Natural killer cell (primary cell): ENCODE data around the gene B3GALNT2. TPM values are rescaled to one million over a fixed set of nuclear protein-coding genes. Genes with fewer than 3 reads are reported as not detected.
"Not testable (repeated sequence)": the region's sequence is repeated elsewhere in the genome, so short reads cannot be mapped to it uniquely, and the experiment has no call there.

Experiments
- ATAC-seq, 3 donors: fragments of 150-1000 bp in 2 of 3; fragments of 200-7000 bp in 1 of 3; cut with Tn5 transposase; 1 replicate in 1 of 3; 2 replicates in 2 of 3; pipeline ENCODE4 v1.10.0; 2021; ENCODE audit warnings: mild to moderate bottlenecking in 2 of 3, moderate library complexity in 2 of 3
- DNase-seq, 2 donors: peaks; one replicate each; pipeline versions ENCODE4 v3.0.0 to v3.0.0-alpha.2; 2013 to 2021; ENCODE audit warnings: mixed read lengths in 1 of 2
- H3K27ac ChIP-seq: one replicate; pipeline ENCODE4 v1.5.1; 2013; ENCODE audit warnings: mild to moderate bottlenecking, low read length
- H3K27me3 ChIP-seq: one replicate; pipeline ENCODE4 v1.6.1; 2013; ENCODE audit warnings: low read length; ENCODE audit not compliant: control insufficient read depth, insufficient read depth
- H3K36me3 ChIP-seq: one replicate; pipeline ENCODE4 v1.6.1; 2013; ENCODE audit warnings: low read length; ENCODE audit not compliant: control insufficient read depth, insufficient read depth
- H3K4me1 ChIP-seq: one replicate; pipeline ENCODE4 v1.6.1; 2013; ENCODE audit warnings: low read length; ENCODE audit not compliant: control insufficient read depth, insufficient read depth
- H3K4me3 ChIP-seq: one replicate; pipeline ENCODE4 v1.5.1; 2013; ENCODE audit warnings: low read length
- H3K9me3 ChIP-seq: one replicate; pipeline ENCODE4 v1.6.1; 2013; ENCODE audit warnings: low read length; ENCODE audit not compliant: control insufficient read depth, insufficient read depth
- H3K27ac Mint-ChIP-seq, 2 donors: one replicate each; pipeline ENCODE4 v1.8.0; 2022; ENCODE audit warnings: mild to moderate bottlenecking in 2 of 2, mixed read lengths in 2 of 2, moderate library complexity in 1 of 2
- H3K27me3 Mint-ChIP-seq, 2 donors: one replicate each; pipeline ENCODE4 v1.8.0; 2022; ENCODE audit warnings: low read depth in 2 of 2, mixed read lengths in 2 of 2
- H3K36me3 Mint-ChIP-seq: one replicate; pipeline ENCODE4 v1.8.0; 2022; ENCODE audit warnings: mixed read lengths
- H3K4me1 Mint-ChIP-seq, 2 donors: one replicate each; pipeline ENCODE4 v1.8.0; 2022; ENCODE audit warnings: mixed read lengths in 2 of 2
- H3K4me3 Mint-ChIP-seq: one replicate; pipeline ENCODE4 v1.8.0; 2022; ENCODE audit warnings: mild to moderate bottlenecking, moderate library complexity, mixed read lengths
- H3K9me3 Mint-ChIP-seq, 2 donors: one replicate each; pipeline ENCODE4 v1.8.0; 2022; ENCODE audit warnings: mixed read lengths in 2 of 2
- WGBS: methylation state at CpG from one replicate; pipeline ENCODE4 v1.1.7; 2013; ENCODE audit warnings: missing lambda C conversion rate; ENCODE audit not compliant: insufficient coverage; 5-methylcytosine and 5-hydroxymethylcytosine counted together
- intact Hi-C: fragments of 100-400 bp; cut with micrococcal nuclease; formaldehyde crosslinking; loops from one replicate; pipeline ENCODE4 v1.14.2; 2022
- total RNA-seq, 4 donors: library from RNA; stranded (reverse); fragments of 120-200 nt in 1 of 4; gene quantifications; one replicate each; pipeline versions ENCODE4 v1.2.3 to v1.2.4, GENCODE V29; 2013 to 2022
- TF ChIP-seq, protein P1 (sequence below): fragments of 200-600 bp; IDR thresholded peaks from one replicate; pipeline ENCODE4 v1.8.0; 2022; ENCODE audit warnings: antibody characterized with exemption

Gene B3GALNT2
- total RNA-seq, 3 donors from 2014 or later (not counting 1 experiment from before 2014, with no cell fraction given), result 7.6 to 12.1 (median 8.8) TPM

DNA sequence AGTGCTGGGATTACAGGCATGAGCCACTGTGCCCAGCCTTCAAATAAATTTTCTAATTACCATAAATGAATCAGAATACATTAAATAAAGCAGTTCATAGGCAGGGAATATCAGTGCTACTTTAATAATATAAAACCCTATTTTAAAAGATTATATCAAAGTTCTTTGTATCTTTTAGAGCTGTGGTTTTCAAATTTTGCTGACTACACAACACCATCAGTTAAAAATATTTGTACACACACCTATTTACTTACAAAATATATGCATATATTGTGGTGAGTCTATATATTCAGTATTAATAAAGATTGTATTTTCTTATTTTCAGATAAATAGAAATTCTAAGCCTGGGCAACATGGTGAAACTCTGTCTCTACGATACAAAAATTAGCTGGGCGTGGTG is 18.7 kb downstream of the B3GALNT2 start:
- H3K27me3 Mint-ChIP-seq, result no peaks in the 10 kb centered on the region
- Histone ChIP-seq H3K4me1 (no peaks in the 10 kb centered on the region), H3K27me3 (no peaks in the 10 kb centered on the region), H3K27ac (no peak overlapping the region), H3K4me3 (no peak overlapping the region), H3K9me3 (no peaks in the 10 kb centered on the region), H3K36me3 (peaks cover 3% of the 10 kb centered on the region)
- WGBS, result 98% methylated on average over 2 of the region's 2 CpGs
- H3K27ac Mint-ChIP-seq, result no peak overlapping the region
- no peaks in the 10 kb centered on the region for H3K9me3 Mint-ChIP-seq
- DNase-seq (no peak), ATAC-seq (no peak)
- no peaks in the 10 kb centered on the region for H3K4me1 Mint-ChIP-seq
- intact Hi-C loops, result no loop called here
- TF ChIP-seq, protein P1, sequence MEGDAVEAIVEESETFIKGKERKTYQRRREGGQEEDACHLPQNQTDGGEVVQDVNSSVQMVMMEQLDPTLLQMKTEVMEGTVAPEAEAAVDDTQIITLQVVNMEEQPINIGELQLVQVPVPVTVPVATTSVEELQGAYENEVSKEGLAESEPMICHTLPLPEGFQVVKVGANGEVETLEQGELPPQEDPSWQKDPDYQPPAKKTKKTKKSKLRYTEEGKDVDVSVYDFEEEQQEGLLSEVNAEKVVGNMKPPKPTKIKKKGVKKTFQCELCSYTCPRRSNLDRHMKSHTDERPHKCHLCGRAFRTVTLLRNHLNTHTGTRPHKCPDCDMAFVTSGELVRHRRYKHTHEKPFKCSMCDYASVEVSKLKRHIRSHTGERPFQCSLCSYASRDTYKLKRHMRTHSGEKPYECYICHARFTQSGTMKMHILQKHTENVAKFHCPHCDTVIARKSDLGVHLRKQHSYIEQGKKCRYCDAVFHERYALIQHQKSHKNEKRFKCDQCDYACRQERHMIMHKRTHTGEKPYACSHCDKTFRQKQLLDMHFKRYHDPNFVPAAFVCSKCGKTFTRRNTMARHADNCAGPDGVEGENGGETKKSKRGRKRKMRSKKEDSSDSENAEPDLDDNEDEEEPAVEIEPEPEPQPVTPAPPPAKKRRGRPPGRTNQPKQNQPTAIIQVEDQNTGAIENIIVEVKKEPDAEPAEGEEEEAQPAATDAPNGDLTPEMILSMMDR, result no peak
- H3K4me3 Mint-ChIP-seq, result no peak overlapping the region
- peaks cover 15% of the 10 kb centered on the region for H3K36me3 Mint-ChIP-seq

DNA sequence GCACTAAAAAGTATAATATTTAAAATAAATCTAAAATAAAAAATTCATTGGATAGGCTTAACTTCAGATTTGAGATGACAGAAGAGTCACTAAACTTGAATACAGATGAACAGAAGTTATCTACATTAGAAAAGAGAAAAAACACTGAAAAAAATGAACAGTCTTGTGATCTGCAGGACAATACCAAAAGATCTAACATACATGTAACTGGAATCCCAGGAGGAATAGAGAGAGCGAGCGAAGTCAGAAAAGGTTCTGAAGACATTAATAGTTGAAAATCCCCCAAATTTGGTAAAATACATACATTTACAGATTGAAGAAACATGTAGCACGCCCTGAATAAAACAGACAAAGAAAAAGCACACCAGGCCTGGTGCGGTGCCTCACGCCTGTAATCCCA is 21.2 kb downstream of the B3GALNT2 start:
- ATAC-seq (no peak), DNase-seq (no peak)
- H3K9me3 ChIP-seq, result no peaks in the 10 kb centered on the region
- H3K36me3 Mint-ChIP-seq, result peaks cover 15% of the 10 kb centered on the region
- TF ChIP-seq, protein P1, result no peak
- H3K27ac ChIP-seq, result no peak overlapping the region
- WGBS, result 94% methylated on average over 4 of the region's 5 CpGs
- no peaks in the 10 kb centered on the region for H3K4me1 Mint-ChIP-seq
- intact Hi-C loops, result no loop called here
- peaks cover 3% of the 10 kb centered on the region for H3K36me3 ChIP-seq
- no peak overlapping the region for H3K4me3 Mint-ChIP-seq
- H3K9me3 Mint-ChIP-seq, result no peaks in the 10 kb centered on the region
- H3K27me3 ChIP-seq, result no peaks in the 10 kb centered on the region
- H3K4me3 ChIP-seq, result no peak overlapping the region
- no peaks in the 10 kb centered on the region for H3K27me3 Mint-ChIP-seq
- H3K4me1 ChIP-seq, result no peaks in the 10 kb centered on the region
- H3K27ac Mint-ChIP-seq, result no peak overlapping the region

DNA sequence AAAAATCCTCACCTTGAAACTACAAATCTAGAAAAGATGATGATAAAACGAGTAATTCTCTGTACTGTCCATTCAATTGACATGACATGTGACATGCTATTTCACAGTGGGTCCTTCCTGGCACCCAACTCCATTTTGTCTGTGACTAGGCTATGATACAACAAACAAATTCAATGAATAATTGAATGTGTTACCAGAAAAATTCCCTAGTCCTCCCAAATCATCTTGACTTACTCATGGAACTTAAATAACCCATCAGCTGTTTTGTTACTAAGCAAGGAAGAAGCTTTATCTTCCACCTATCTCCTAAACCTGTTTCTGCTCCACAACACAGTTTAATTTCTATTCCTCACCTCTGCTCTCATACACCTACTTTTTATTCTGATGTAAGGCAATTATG is 30.4 kb downstream of the B3GALNT2 start:
- H3K9me3 Mint-ChIP-seq, result no peaks in the 10 kb centered on the region
- TF ChIP-seq, protein P1, result no peak
- no peaks in the 10 kb centered on the region for H3K4me1 ChIP-seq
- H3K9me3 ChIP-seq, result no peaks in the 10 kb centered on the region
- no peak overlapping the region for H3K27ac Mint-ChIP-seq
- no peak overlapping the region for H3K27ac ChIP-seq
- no peak for ATAC-seq
- intact Hi-C loops, result no loop called here
- H3K4me3 Mint-ChIP-seq, result no peak overlapping the region
- no peaks in the 10 kb centered on the region for H3K4me1 Mint-ChIP-seq
- H3K36me3 Mint-ChIP-seq, result no peaks in the 10 kb centered on the region
- H3K36me3 ChIP-seq, result no peaks in the 10 kb centered on the region
- no peaks in the 10 kb centered on the region for H3K27me3 Mint-ChIP-seq
- no peak for DNase-seq
- no peak overlapping the region for H3K4me3 ChIP-seq
- WGBS, result 91% methylated on average over 1 of the region's 1 CpG
- H3K27me3 ChIP-seq, result no peaks in the 10 kb centered on the region

DNA sequence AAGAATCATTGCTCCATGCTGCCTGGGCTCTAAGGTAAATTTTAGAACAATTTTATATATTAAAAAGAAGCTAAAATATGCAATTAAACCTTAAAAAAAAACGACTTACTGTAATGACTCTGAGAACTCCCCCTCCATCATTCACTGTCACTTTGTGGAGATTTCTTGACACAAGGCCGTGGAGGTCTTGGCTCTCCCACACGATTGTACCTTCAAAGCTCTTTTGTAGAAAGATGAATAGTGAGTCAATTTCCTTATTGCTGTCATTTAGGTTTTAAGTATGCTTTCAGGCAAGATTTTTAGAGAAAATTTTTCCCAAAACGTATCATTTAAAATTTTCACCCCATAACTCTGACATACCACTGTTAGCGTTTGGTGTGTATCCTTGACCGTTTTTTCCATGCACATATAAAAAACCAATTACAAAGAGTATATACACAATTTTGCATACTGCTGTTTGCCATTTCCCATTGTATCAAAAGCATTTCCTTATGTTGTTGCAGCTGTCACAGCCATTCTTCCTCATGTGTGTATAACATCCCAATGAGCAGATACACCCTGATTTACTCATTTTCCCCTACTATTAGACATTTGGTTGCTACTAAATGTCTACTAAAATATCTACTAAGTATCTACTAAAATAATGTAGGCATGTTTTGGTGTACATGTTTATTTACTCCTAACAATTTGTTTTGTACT is 33.4 kb downstream of the B3GALNT2 start:
- Mint-ChIP-seq H3K4me1 (no peaks in the 10 kb centered on the region), H3K27ac (no peak overlapping the region), H3K27me3 (no peaks in the 10 kb centered on the region), H3K9me3 (no peaks in the 10 kb centered on the region), H3K36me3 (no peaks in the 10 kb centered on the region), H3K4me3 (no peak overlapping the region)
- intact Hi-C loops, result no loop called here
- no peaks in the 10 kb centered on the region for H3K27me3 ChIP-seq
- 97% methylated on average over 5 of the region's 6 CpGs for WGBS
- no peak overlapping the region for H3K27ac ChIP-seq
- H3K36me3 ChIP-seq, result no peaks in the 10 kb centered on the region
- no peaks in the 10 kb centered on the region for H3K9me3 ChIP-seq
- no peak overlapping the region for H3K4me3 ChIP-seq
- ATAC-seq, result no peak
- no peaks in the 10 kb centered on the region for H3K4me1 ChIP-seq
- no peak for DNase-seq
- TF ChIP-seq, protein P1, result no peak

DNA sequence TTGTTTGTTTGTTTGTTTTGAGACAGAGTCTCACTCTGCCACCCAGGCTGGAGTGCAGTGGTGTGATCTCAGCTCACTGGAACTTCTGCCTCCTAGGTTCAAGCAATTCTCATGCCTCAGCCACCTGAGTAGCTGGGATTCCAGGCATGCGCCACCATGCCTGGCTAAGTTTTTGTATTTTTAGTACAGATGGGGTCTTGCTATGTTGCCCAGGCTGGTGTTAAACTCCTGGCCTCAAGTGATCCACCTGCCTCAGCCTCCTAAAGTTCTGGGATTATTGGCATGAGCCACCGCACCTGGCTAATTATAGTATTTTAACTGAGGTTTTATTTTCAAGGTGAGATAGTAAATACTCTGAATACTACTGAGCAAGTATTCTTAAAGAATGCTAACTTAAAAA is 34.4 kb downstream of the B3GALNT2 start:
- H3K27ac ChIP-seq, H3K9me3 ChIP-seq, H3K4me1 ChIP-seq, DNase-seq, H3K4me1 Mint-ChIP-seq, intact Hi-C loops, H3K27me3 ChIP-seq, H3K27ac Mint-ChIP-seq, H3K36me3 Mint-ChIP-seq, ATAC-seq, H3K36me3 ChIP-seq, H3K4me3 Mint-ChIP-seq, H3K9me3 Mint-ChIP-seq, H3K27me3 Mint-ChIP-seq, H3K4me3 ChIP-seq: not testable (repeated sequence)
- 100% methylated on average over 2 of the region's 2 CpGs for WGBS
